GM18861 (cell line): ENCODE measurements around the gene PCDH9.

Experiments used
- ATAC-seq: cut with Tn5 transposase; IDR thresholded peaks from one replicate; pipeline ENCODE4 v1.9.1; 2021; ENCODE audit not compliant: unreplicated experiment

Gene PCDH9, protein sequence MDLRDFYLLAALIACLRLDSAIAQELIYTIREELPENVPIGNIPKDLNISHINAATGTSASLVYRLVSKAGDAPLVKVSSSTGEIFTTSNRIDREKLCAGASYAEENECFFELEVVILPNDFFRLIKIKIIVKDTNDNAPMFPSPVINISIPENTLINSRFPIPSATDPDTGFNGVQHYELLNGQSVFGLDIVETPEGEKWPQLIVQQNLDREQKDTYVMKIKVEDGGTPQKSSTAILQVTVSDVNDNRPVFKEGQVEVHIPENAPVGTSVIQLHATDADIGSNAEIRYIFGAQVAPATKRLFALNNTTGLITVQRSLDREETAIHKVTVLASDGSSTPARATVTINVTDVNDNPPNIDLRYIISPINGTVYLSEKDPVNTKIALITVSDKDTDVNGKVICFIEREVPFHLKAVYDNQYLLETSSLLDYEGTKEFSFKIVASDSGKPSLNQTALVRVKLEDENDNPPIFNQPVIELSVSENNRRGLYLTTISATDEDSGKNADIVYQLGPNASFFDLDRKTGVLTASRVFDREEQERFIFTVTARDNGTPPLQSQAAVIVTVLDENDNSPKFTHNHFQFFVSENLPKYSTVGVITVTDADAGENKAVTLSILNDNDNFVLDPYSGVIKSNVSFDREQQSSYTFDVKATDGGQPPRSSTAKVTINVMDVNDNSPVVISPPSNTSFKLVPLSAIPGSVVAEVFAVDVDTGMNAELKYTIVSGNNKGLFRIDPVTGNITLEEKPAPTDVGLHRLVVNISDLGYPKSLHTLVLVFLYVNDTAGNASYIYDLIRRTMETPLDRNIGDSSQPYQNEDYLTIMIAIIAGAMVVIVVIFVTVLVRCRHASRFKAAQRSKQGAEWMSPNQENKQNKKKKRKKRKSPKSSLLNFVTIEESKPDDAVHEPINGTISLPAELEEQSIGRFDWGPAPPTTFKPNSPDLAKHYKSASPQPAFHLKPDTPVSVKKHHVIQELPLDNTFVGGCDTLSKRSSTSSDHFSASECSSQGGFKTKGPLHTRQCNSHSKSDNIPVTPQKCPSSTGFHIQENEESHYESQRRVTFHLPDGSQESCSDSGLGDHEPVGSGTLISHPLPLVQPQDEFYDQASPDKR (N-terminal part only)

DNA sequence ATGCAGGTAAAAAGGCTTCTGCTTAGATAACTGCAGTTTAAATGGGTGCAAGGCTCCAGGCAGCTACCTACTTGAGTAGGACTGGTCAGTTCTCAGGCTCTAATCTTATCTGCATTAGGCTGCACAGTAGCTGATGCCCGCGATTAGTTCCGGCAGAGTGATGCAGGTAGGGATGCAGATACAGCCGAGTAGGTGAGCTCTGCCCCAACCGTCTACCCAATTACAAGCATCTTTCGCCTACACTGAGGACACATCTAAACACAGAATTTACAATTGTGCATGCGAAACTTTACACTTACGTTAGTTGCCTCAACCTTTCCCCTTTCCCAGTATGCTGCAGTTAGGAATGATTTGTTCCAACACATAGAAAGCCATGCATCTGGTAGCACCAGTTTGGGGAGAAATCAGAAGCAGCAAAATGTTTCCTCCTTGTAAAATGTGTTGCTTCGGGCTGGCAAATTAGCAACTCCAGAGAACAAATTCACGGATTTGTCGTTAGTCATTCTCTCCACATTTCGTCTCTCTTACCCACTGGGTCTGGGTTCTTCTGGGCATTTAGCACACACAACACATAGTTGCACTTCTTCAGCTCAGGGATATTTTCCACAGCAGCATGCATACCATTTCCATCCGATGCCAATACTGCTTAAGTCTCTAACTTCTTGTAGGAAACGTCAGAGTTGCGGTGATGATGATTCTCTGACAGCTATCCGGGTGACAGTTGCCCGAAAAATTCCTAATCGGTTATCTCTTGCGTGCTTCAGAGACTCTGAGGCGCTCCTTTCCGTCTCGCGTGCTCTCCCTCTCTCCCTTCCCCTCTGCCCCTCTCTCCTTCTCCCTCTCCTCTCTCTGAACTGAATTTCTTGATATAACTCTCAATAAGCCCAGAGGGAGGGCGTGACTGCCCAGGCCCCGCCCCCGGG is at the start of gene PCDH9:
Gene PCDH9 (minus strand): TSS at position 856 of the 923 bp plus-strand sequence. CDS start 1,896 bp downstream, outside the sequence.
- ATAC-seq = no peak

DNA sequence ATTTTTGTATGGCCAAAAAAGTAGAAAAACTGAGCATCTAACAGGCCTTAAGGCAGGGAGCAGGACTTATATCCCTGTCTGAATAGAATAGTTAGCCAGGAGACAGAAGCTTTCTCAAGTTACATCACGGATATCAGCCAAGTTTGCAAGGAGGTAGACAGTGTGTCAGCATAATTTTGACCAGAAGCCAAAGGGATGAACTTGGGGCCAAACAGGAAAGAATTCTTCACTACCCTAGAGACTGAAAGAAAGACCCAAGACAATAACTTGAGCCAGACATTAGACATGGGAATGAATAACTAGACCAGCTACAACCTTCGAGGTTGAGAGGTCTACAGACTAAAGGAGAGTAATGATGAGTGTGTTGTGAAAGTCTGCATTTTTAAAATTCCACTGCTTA is 48.1 kb upstream of the PCDH9 start:
- no peak for ATAC-seq

DNA sequence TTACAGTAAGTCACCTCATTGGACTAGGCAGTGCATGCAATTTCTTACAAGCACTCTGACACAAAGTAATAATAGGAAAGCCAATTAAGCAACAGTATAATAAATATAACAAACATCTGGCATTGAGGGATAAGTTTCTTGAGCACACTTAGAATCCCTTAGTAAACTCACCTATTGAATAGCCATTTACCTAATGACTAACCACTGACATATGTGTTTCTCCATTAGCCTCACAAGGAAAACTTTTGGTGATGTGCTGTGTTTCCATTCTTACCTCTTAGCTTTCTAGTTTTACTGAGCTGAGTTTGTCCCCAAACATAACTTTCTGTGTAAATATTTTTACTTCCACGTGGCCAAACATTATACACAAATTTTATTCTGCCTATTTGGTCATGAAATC is 47.4 kb upstream of the PCDH9 start:
- no peak for ATAC-seq

DNA sequence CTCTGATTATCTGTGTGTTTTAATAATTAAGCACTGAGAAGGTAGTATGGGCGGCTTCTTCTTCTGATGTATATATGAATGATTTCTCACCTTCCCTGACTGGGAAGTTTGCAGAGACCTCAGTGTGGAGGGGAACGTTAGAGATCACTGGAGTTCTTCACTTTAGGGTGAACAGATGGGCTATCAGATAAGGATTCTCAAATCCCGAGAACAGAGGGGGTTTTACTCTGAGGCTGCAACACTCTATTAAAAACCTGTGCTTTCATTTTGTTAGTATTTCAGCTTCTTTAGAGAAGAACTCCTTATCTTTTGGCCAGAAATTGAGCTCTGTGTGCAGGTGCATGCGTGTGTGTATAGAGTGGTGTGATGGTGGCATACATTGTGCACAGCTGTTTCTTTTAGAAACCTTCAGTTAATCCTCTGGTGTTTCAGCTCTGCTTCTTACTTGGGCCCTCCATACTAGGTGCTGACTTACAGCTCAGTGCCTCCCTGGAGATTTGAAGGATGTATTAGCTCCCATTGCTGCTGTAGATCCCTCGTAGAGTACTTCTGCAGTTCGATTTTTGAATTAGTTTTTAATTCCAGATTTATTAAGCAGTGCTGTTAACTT is 45.3 kb upstream of the PCDH9 start:
- no peak for ATAC-seq

DNA sequence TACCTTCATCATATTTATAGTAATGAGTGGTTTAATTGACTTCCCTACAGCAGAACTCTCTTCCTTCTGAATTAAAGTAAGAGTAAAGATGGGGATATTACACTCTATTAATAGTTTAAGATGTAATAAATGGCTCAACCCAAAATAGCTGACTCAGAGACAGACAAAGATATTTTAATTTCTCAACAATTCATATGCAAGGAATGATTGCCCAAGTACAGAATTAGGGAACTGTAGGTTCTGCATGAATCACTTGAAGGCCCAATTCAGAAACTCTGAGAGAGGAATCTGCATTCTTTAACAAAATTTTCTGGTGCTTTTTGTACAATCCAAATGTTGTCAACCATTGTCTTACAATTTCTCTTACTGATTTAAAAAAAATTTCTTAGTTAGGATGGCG is 42.9 kb upstream of the PCDH9 start:
- ATAC-seq = no peak

DNA sequence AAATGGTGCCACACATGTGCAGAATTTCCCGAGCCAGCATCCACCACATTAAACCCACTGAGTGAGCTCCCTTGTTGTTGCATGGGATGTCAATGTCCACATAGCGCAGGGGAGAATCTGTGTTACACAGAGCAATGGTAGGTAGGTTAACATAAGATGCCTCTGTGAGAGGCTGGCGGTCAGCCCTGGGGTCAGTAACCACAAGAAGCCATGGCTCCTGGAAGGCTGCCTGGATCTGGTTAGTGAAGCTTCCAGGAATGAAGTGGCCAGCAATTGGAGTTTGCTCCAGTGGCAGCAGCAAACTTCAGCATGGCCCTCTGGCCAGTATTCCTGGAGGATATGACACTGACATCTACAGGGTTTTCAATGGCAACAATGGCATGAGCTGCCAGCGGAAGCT is 37.0 kb upstream of the PCDH9 start:
- ATAC-seq = no peak

DNA sequence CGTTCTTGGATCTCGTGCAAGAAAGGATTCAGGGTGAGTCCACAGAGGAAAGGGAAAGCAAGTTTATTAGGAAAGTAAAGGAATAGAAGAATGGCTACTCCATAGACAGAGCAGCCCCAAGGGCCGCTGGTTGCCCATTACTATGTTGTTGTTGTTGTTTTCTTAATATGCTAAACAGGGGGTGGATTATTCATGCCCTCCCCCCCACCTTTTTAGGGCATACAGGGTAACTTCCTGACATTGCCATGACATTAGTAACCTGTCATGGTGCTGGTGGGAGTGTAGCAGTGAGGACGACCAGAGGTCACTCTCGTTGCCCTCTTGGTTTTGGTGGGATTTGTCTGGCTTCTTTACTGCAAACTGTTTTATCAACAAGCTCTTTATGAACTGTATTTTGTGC is 29.1 kb upstream of the PCDH9 start:
- no peak for ATAC-seq

DNA sequence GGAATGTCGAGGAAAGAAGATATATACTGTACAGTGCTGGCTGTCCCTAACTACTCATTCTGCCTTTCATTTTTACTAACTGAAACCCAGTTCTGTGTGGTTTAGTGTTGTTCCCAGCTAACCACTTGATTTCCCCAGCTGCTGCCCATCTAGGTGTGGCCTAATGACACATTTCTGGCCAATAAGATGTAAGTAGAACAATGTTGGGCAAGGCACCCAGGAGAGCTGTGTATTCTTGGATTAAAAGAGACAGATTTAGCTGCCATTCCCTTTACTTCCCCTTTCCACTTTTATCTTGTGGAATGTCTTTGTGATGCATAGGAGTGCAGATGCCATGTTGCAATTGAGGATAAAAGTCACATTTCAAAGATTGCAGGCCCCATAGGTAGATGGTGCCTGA is 28.3 kb upstream of the PCDH9 start:
- no peak for ATAC-seq

DNA sequence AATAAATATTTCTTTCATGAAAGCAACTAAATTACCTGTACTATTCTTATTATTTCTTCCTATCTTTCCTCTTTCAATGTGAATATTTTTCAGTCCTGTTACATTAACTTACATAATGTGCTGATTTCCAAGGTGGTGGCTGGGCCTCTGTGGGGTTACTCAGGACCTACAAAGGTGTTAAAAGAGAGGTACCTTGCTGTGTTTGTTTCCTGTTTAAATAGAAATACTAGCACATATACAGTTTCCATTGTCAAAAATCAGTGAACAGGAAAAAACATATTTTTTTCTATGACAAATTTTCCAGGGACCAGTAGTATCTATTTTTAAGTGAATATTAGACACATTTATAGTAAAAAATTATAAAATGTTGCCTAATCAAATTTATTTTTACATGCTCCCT is 8.7 kb upstream of the PCDH9 start:
- no peak for ATAC-seq

DNA sequence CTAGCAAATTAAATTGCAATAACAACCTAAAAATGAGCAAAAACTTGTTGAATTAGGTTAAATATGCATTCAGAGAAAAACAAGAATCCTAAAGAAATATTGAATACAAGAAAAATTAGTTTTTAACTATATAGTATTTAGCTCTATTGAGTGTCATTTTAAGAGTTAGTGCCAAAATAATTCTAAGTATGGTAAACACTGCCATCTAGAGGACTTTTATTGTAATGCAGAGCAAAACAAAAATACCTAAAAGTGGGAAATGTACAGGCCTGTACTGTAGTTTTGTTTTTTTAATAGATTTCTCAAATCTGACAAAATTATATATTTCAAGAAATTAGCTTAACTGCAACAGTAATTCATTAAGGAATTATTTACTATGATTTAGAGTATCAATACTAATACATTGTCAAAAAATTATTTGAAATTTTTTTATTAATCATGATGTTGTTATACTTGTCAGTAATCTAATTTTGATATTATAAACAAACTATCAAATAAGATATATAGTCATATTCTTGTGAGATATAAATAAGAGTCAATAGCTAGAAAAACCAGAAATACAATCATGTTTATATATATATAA is 8.2 kb upstream of the PCDH9 start:
- ATAC-seq = peak; percentile 77

DNA sequence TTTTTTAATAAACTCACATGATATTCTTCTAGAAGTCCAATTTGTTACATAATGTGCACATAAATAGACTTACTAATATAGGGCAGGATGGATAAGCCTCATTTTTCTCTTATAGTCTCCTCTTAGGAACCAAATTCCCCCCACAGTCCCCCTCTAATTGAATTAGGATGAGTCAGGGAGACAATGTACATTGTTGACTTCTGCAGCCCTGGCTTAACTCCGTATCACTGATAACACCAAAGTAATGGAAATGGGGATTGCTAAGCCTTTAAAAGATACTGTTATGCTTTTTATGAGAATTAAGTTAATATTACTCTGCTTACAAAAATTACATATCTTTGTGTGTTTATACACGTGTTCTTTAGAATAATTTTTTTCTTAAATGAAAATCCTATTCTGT is 5.1 kb upstream of the PCDH9 start:
- ATAC-seq = no peak

DNA sequence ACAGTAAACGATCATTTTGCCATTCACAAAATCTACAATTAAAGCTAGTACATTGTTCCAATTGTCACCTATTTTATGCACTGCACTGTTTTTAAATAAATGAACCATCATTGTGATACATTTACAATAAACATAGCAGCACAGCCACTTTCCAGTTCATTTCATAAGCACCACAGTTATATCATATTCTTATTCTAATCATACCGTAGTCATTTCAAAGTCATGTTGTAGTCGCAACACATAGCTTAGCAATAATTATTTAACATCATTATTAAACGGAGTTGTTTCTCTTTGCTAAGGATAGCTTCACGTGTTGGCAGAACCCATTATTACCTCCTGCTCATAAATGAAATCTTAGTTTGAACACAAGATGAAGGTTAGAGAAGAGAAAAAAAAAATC is 2.2 kb upstream of the PCDH9 start:
- no peak for ATAC-seq

DNA sequence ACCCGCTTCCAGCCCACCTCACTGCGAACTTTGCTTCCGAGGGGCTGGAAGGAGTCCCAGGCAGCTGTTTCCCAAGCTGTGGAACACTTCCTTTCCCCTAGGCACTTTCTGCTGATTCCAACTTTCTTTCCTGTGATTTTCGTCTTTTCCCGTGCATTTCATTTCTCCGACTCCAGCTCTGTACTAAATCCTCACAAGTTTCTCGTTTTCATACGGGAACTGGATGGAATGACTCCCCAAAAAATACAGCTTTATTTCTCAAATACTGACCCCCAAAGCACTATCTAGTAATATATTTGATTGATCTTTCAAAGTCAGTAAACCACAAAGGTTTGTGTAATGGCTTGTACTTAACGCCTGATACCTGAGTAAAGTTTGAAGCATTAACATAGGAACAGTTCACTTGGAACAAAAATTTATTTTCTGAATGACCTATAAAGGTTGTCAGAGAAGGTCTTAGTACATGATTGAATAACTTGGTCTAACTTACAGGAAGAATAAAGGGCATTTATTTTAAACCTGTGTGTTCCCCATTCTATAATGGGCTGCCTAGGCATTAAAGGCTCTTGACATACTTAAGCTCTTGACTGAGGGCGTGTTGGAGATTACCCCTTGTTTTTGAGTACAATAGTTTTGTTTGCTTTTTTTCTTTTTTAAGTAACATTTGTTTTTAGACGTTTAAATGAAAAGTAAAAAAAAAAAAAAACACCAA is 1.3 kb upstream of the PCDH9 start:
- no peak for ATAC-seq

DNA sequence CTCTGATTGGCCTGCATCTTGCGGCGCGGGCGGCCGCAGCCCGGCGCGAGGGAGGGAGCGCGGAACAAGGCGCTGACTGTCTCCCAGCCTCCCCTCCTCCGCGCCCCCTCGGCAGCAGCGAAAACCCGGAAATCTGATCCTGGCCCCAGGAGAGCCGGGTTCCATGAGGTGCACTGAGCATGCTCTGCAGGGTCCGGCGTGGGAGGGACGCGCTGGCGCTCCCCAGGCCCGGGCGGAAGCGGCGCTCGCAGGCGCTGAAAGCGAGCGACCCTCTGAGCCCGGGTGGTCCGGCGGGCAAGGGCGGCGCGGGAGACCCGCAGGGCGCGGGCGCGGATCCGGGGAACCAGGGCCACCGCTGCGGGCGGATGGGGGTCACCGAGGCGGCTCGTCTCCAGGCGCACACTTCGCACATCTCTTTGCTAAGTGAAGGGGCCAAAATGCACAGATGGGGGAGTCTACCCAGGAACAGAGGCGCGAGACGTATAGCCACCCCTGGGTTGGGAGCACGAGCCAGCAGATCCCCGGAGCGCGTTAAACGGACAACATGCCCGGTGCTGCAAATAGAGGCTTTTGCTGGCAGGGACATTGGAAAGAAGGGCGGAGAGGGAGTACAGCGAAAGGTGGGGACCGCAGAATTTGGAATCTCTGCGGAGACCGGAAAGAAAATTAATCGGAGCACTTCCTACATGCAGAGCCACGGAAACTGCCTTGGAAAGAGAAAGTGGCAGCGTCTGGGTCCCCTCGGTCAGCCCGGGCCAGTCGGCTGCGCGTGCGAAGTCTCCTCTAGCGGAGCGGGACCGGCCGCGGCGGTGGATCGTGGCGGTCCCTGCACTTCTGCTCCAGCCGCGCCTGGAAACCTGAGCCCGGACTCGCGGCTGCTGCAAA is 510 bp upstream of the PCDH9 start:
- peak; percentile 98 for ATAC-seq

DNA sequence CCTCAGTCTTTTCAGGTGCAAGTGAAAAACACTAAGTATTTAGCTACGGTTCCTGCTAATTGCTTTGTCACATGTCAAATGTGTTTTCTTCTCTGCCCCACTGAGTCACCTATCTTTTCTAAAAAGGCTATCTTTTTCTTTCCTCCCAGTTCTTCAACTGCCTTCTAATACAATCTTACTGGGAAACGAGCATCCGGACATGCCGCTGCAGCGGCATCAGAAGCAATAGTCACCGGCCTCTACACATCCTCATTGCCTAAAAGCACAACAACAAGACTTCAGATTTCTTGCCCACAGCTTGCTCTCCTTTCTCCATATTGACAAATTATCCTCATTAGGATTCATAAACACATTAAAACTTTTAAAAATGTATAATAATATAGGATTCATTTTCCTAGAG is 1.2 kb downstream of the PCDH9 start:
- ATAC-seq = no peak

DNA sequence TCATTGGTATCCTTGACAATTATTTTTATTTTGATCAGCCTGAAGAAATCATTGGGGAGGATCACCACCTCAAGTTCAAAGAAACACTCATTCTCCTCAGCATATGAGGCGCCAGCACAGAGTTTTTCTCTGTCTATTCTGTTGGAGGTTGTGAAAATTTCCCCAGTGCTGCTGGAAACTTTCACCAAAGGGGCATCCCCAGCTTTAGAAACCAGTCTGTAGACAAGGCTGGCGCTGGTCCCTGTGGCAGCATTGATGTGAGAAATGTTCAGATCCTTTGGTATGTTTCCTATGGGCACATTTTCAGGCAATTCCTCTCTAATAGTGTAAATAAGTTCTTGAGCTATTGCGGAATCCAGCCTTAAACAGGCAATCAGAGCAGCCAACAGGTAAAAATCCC is 2.1 kb downstream of the PCDH9 start:
- ATAC-seq = no peak

DNA sequence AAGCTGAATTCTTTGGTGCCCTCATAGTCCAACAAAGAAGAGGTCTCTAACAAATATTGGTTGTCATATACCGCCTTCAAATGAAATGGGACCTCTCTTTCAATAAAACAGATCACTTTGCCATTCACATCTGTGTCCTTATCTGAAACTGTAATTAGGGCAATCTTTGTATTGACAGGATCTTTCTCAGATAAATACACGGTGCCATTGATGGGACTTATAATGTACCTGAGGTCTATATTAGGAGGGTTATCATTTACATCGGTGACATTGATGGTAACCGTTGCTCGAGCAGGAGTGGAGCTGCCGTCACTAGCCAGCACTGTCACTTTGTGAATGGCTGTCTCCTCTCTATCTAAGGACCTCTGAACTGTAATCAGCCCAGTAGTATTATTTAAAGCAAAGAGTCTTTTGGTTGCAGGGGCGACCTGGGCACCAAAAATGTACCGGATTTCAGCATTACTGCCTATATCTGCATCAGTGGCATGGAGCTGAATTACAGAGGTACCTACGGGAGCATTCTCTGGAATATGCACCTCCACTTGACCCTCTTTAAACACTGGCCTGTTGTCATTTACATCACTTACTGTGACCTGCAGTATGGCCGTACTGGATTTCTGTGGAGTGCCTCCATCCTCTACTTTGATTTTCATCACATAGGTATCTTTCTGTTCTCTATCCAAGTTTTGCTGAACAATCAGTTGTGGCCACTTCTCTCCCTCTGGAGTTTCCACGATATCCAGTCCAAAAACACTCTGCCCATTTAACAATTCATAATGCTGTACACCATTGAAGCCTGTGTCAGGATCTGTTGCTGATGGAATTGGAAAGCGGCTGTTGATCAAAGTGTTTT is 2.8 kb downstream of the PCDH9 start:
- no peak for ATAC-seq
